Activated CD4-positive, alpha-beta T cell treated with anti-CD3 and anti-CD28 coated beads, Interleukin-2, amount 50 U/mL, for 4 hours (primary cell): Measurements from ENCODE around the gene RCBTB1.

Experiments
- DNase-seq, 2 experiments: peaks; one replicate each; pipeline ENCODE4 v3.0.0-alpha.2; 2020

RCBTB1 gene

DNA sequence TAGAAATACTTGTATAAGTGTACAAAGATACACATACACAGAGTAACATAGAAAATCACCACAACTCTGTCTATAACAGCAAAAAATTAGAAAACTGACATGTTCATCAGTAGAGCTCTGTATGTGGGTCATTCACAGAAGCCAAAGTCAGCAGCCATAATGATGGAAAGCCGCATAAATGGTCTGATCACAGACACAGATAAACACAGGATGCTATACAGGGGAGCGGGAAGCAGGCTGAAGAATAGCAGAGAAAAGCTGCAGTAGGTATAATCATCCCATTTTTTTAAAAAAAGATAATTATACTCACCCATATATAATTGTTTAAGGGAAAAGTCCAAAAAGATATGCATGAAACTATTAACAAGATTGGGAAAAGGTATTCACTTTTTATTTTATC is 31.5 kb downstream of the RCBTB1 start:
- no peak for DNase-seq

DNA sequence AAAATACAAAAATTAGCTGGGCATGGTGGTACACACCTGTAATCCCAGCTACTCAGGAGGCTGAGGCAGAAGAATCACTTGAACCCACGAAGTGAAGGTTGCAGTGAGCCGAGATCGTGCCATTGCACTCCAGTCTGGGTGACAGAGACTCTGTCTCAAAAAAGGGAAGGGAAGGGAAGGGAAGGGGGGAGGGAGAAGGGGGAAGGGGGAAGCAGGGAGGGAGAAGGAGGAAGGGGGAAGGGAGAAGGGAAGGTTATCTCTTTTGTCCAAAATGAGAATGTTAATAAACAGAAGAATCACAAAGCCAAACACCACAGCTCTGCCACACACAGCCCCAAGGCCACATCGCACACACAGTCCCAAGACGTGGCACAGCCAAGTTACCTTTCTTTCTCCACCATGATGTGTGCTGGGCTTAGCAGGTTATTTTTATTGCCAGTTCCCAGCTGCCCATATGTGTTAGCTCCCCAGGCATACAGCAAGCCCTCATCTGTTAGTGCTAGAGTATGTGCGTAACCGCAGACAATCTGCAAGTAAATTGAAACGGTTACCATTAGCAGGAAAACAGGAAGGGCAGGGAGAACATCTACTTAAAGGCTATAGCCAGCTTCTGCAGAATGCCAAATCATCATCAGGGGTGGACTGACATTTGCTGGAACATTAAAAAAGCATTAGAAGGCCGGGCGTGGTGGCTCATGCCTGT is 34.3 kb downstream of the RCBTB1 start:
- DNase-seq, result no peak

DNA sequence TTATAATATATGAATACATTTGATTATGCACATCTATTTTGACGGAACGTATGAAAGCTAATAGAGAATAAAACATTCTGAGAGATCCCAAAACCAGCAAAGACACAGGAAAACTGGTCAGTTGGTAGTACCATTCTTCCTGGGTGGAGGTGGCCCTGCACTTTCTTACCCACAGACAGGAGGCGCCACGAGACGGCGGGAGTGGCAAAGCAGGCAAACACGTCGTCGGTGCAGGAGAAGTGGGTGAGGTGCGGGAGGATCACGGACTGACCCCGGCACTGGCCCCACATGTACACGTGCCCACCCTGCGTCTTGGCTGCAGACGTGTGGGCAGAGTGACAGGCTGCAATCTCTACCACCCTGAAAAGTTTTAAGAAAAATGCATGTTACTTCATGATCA is 36.1 kb downstream of the RCBTB1 start:
- no peak for DNase-seq

DNA sequence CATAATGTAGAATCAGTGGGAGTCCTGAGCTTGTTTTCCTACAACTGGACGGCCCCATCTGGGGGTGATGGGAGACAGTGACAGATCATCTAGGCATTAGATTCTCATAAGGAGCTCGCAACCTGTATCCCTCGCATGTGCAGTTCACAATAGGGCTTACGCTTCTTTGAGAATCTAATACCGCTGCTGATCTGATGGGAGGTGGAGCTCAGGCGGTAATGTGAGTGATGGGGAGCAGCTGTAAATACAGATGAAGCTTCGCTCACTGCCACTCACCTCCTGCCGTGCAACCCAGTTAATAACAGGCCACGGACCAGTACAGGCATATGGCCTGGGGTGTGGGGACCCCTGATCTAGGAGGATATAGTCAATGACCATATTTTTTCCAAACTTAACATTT is 38.8 kb downstream of the RCBTB1 start:
- DNase-seq, result no peak

DNA sequence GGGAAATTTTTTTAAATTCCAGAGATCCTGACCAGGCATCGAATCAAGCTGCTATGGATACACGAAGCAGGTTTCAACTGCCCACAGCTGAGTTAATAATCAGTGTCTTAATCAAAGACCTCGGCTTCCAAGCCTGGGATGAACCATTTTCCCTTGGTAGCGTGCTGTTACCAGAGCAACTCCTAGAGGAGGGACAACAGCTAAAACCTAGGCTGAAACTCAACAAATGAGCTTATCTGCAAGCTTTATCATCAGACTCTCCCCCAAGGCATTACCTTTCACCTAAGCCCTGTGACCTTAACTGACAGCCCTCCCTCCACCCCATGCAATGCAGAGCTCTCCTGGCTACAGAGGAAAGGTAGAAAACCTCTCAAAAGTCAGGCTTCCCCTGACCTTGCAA is 39.7 kb downstream of the RCBTB1 start:
- no peak for DNase-seq

DNA sequence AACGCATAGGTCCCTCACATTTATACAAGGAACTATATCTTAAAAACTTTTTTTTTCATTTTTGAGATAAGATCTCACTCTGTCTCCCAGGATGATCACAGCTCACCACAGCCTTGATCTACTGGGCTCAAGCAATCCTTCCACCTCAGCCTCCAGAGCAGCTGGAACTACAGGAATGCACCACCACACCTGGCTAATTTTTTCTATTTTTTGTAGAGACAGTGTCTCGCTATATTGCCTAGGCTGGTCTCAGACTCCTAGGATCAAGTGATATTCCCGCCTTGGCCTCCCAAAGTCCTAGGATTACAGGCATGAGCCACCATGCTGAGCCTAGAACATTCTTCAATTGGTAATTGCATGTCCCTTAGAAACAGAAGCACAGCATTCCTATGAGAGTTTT is 41.7 kb downstream of the RCBTB1 start:
- DNase-seq, result no peak

DNA sequence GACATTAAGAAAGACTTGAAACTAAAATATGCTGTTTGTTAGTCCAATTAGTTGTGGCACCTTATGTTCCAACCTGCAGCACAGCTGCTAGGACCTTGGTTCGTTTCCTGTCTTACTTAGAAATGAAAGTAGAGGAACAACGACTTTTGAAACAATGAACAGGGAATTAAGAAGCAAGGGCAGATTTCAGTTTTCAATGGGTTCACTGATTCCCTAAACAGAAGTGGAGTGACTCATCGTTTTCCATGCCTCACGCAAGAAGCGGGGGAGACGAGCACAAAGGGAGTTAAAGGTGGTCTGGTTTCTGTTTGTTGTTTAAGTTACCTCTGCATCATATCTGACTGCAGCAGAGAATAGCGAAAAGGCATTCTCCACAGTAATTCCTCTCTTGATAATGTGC is 44.8 kb downstream of the RCBTB1 start:
- peak; percentile 7 to 13 for DNase-seq

DNA sequence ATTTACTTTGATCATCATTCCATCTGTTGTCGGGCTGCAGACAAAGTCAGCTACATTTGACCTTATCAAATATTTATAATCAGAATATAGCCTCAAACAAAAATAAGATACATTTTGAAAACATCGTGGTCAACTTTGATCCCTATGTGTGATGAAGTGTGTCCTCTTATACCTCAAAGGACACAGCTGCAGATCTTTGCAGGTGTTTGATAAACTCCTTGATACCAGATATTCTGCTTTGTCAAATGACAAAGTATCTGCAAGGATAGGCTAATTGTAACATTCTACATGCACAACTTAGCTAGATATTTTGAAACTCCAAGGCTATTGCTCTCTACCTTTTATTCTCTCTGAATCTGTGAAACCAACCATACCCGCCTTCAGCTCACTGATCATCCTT is 45.6 kb downstream of the RCBTB1 start:
- DNase-seq, result no peak

DNA sequence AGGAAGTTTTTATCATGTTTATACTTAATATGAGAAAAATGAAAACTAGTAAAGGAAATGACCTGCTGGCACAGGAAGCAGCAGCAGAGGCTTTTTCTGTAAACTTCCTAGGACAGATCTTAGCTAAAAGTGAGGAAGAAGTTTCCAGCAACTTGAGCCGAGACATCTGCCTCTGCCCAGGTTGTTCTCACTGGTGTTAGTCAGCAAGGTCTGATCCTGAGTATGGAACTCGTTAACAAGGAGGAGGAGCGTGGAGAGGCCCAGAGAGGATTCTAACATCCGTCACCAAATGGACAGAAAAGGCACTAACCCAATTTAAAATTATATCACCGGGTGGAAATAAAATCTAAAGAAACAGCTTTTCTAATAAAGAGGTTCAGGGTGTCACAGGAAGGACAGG is 46.0 kb downstream of the RCBTB1 start:
- DNase-seq, result no peak

DNA sequence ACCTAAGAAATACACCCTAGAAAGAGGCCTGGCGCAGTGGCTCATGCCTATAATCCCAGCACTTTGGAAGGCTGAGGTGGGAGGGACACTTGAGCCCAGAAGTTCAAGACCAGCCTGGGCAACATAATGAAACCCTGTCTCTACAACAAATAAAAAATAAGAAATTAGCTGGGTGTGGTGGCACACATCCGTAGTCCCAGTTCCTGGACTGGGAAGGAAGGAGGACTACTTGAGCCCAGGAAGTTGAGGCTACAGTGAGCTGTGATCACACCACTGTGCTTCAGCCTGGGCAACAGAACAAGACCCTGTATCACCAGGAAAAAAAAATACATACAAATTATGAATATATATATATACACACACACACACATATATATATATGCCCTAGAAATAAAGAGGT is 47.0 kb downstream of the RCBTB1 start:
- no peak for DNase-seq

DNA sequence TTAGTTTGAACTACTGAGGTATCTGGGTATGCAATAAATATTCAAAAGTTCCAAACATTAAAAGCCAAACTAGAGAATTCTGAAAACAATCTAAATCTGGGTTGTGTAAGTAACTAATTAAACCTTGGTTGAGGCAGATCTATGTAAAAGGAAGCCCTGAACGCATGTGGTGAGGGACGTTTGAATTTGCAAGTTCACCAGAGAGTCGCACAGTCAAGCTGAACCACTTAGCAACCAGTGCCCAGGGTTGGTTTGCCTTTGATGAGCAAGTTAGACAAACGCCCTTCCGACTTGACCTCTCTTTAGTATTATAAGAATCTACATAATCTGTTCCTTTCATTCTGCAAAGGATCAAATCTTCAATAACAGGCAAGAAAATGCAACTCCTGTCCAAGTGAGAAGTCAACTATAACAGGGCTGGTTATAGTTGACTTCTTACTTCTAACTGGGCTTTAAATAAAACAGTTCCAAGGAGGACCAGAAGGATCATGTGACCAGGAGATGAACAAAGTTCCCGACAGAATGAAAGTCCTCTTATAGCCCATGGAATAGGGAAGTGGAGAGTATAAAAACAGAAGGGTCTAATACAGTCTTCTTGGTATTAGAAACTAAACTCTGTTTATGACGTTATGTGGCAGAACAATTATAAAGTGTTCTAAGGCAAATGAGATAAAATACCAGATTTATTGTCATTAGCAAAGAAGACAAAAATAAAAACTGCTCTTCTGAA is 49.0 kb downstream of the RCBTB1 start:
- no peak for DNase-seq

DNA sequence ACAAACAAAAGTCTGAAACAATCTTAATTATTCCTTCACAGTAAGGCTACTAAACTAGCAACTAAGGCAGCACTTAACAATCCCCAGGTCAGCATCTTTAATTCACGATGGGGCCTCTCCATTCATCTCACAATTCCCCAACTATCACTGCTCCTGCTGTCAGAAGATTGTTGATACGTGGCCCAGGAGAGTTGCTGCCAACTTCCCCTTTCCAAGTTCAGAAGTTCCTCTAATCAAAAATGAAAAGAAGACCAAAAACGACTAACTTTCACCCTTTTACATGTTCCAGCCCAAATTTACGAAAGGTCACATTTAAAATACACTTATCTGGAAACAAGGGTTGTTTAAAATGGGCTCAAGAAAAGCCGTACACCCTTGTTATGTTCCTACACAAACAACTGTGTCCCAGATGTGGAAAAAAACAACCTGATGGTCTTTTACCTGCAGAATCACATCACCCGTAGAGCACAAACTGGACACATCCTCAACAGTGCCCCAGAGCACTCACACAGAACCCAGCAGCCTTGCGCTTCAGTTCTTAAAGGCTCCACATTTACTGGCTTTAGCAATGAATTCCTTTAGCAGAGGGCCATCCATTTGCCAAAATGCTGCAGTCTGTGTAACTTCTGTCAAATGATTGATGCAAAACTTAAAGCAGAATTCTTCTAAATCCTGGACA is 51.6 kb downstream of the RCBTB1 start:
- DNase-seq, result no peak

DNA sequence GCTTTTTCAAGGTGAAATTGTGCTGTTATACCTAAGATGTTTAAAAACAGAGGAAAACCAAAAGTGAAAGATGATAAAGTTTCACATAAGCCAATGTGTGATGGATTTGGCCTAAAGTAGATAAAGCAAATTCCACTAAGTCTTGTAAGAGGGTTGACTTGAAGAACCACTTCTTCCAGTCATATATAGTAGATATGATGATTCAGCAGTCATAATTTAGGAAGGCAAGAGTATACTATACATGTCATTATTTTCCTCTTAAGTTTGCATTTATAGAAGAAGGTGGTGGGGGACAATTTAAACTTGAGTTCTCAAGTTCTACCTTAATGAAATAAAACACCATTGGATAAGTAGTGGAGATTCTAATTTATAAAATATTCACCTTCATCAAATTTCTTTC is 52.3 kb downstream of the RCBTB1 start:
- DNase-seq, result no peak

DNA sequence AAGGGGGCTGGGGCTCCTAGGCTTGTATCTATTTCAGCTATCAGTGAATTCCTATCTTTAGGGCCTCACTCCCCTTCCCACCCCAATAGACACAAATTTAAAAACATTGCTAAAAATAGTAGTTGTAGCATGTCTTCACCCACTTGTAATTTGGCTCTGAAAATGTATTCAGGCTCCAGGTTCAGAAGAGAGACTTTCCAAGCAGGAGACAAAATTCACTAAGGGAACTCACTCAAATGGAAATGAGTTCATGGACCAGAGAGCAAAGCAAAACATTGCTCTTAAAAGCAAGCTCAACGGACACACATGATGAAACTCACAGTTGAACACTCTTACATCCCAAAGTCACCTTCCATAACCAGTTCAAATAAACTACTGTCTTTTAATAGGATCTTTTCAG is 52.8 kb downstream of the RCBTB1 start:
- no peak for DNase-seq

DNA sequence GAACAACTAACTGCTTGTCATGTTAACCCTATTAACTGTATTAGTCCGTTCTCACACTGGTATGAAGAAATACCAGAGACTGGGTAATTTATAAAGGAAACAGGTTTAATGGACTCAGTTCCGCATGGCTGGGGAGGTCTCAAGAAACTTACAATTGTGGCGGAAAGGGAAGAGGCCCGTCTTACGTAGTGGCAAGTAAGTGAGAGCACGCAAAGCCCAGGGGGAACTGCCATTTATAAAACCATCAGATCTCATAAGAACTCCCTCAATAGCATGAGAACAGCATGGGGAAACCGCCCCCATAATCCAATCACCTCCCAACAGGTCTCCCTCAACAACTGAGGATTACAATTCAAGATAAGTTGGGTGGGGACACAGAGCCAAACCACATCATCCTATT is 54.9 kb downstream of the RCBTB1 start:
- no peak for DNase-seq

DNA sequence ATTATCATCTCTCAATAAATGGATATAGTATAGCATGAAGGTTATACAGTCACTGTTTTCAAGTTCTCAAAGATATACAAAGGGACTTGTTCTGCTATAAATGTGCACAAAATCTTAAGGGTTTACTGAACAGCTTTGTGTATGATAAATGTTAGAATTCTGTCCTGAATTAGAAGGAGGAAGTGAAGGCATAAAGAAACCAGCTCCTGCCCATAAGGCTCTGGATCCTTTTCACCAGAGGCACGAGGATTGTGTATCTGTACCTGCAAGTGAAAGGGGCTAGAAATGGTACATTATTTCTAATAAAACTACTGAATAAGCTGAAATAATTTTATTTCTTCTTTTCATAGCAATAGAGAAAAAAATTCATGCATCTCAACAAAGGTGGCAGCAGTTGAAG is 57.2 kb downstream of the RCBTB1 start:
- no peak for DNase-seq

DNA sequence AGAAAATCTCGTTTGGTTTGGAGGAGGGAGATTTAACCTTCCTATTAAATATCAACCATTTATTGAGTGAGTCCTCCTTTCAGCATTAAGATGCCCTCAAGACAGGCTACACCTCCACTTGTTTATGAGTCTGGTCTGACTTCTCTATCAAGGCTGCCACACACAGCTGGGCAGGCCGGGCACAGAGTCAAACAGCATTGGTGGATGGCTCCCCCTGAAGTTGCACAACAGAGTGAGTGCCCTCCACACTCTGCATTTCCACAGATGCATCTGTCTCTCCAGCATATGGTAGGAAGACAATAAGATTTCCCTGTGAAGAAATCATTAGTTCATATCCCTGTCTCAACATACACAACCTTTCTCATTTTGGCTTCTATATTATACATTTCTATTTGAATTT is 58.2 kb downstream of the RCBTB1 start:
- no peak for DNase-seq

DNA sequence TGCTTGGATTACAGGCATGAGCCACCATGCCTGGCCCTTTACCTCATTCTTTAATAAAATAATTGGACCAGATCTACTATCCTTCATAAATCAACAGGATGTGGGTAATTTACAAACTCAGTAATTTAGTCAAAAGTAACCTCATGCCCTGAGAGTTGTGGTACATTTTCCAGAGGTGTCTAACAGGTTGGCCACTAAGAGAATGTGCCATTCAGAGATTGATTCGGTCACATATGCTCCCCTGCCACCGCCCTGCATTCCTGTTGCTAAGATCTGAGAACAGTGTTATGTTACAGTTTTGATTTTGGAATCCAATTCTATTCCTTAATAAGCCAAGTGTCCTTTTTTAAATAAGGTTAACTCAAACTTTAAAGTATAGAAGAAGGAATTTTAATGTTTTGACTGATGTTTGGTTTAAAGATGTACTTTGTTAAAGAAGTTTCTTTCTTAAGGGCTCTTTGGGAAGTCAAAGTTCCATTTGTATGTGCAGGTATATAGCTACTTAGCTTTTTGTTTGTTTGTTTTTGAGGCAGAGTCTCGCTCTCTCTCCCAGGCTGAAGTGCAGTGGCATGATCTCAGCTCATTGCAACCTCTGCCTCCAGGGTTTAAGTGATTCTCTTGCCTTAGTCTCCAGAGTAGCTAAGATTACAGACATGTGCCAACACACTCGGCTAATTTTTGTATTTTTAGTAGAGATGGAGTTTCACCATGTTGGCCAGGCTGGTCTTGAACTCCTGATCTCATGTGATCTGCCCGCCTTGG is 60.4 kb downstream of the RCBTB1 start:
- no peak for DNase-seq

DNA sequence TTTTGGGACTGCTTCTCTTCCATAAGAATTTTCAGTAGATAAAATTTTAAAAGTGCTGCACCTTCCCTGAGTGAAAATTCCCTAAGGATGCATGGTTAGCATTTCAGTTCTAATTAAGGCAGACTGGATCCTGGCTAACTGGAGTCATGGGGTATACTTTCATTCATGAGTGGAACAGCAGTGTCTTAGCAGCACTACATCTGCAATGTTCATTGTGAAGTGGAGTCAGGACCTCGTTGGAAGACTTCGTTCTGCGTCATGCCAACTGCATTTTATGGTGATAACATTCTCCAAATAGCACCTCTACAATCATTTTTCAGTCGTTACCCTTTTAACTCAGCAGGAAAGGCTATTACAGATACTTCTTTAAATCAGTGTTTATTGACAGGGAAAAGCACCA is 64.1 kb downstream of the RCBTB1 start:
- DNase-seq, result no peak

DNA sequence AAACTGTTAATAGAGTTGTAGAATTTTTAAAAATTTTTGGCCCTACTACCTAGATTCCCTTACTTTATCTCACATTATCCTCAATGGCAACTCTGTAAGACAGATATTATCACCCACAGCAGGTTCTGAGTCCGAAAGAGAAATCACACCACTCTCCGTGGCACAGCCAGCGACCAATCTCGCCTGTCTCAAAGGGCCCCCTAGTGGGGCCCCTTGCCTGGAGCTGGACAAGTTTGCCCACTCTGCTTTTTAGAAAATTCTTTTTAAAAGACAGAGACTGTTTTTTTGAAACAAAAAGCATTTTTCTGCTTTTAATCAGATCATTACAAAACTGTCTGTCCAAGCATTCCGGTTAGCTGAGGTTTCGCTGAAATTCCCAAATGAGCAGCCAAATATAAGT is 67.9 kb downstream of the RCBTB1 start:
- DNase-seq, result no peak

DNA sequence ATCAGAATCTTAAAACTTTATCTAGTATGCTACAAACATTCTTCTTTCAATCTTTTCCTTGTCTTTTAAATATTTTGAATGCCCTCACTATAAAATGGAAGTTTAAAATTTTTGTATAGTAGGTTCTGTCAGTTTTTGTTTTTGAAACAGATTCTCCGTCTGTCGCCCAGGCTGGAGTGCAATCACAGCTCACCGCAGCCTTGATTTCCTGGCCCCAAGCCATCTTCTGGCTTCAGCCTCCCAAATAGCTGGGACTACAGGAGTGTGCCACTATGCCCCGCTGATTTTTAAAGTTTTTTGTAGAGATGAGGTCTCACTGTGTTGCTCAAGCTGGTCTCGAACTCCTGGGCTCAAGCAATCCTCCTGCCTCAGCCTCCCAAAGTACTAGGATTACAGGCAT is 68.9 kb downstream of the RCBTB1 start:
- no peak for DNase-seq

DNA sequence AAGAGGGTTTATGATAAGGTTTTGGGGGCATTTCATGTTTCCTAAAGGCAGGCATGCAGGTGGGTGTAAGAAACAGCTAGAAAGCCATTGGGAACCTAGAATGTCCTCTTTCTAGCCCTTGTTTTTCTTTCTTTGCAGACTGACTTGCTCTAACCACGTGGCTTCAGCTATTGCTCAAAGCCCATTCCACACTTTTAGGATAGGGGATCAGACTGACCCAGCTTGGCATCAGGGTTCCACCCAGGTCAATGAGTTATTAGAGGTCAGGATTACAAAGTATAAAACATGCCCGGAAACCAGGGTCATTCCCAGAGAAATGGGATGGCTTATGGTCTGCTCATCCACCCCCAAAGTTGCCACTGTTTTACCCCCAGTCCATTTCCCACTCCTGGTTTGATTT is 72.8 kb downstream of the RCBTB1 start:
- no peak for DNase-seq

DNA sequence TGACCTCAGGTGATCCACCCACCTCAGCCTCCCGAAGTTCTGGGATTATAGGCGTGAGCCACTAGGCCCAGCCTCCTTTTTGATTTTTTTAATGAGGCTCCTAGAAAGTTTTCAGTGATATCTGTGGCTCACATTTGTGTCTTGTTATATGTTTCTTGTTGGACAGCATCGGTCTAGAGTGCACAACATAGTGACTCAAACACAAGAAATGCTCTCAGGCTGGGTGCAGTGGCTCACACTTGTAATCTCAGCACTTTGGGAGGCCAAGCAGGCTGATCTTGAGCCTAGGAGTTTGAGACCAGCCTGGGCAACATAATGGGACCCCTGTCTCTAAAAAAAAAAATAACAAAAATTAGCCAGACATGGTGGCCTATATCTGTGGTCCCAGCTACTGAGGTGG is 81.4 kb downstream of the RCBTB1 start:
- DNase-seq, result no peak

DNA sequence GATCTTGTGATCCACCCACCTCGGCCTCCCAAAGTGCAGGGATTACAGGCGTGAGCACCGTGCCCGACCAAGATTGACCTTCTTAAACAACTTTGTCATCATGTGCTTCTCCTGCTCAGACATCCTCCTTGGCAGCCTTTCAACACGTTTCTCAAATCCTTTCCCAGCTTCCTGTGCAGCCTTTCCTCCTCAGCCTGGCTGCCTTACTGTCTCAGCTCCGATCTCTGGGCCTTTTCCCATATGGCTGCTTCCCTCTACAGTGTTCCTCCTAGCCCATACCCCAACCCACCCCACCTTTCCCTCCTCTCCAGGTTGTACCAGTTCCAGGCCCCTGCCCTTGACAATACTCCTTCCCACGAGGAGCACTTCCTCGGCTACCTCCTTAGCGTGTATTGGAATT is 82.4 kb downstream of the RCBTB1 start:
- DNase-seq, result no peak
